Measurements from ENCODE around the gene CBR1.

- no peak for TF ChIP-seq POLR2A (IDR thresholded peaks at IDR 0.05)
- TF ChIP-seq CTCF (IDR thresholded peaks at IDR 0.05) = no peak
Measured at GRCh38 chr21:36052860-36053714, 16.7 kb upstream of the CBR1 start.

Data from stomach (tissue), 4 donors.